GM12878 (cell line): Measurements from ENCODE around the gene LRRC56. TPM values are rescaled to one million over a fixed set of nuclear protein-coding genes. Genes with fewer than 3 reads are reported as not detected.

Experiments used
- POU2F2 ChIP-seq: IDR thresholded peaks from 3 replicates; pipeline ENCODE4 v1.6.1; 2011; ENCODE audit warnings: low read depth, mild to moderate bottlenecking, low read length, borderline replicate concordance
- ZNF687 ChIP-seq: fragments of 450-650 bp; IDR thresholded peaks from 2 replicates; pipeline ENCODE4 v1.6.1; 2017; ENCODE audit warnings: mild to moderate bottlenecking, moderate library complexity
- polyA plus RNA-seq, 11 experiments: library from polyadenylated mRNA; depleted of rRNA in 4 of 11; unstranded in 6 of 11; stranded (reverse) in 5 of 11; fragments of >200 nt; fragmentation: Nextera tagmentation in 4 of 11; fragmentation: Illumina TruSeq in 1 of 11; extraction: Ambion mirVana in 4 of 11; extraction: Trizol in 1 of 11; gene quantifications; 1 replicate in 1 of 11; 2 replicates in 10 of 11; pipeline versions ENCODE4 v1.2.1 to v1.2.3, GENCODE V29; 2011 to 2016; ENCODE audit warnings: inconsistent platforms in 2 of 11, missing spikeins in 2 of 11, low read depth in 1 of 11
- total RNA-seq, 4 experiments: library from RNA; depleted of rRNA in 3 of 4; stranded (reverse); fragments of >200 nt in 3 of 4; fragmentation: Illumina TruSeq in 1 of 4; extraction: Trizol in 1 of 4; gene quantifications; 2 replicates each; pipeline versions ENCODE4 v1.2.1 to v1.2.3, GENCODE V29; 2013 to 2021
- TF ChIP-seq, protein P1 (sequence below): fragments of 450-650 bp; conservative IDR thresholded peaks from 2 replicates; pipeline ENCODE4 v1.6.1; 2017; ENCODE audit warnings: mild to moderate bottlenecking, moderate library complexity
- TF ChIP-seq, protein P2 (sequence below): fragments of 450-650 bp; IDR thresholded peaks from 2 replicates; pipeline ENCODE4 v1.6.1; 2017; ENCODE audit warnings: borderline replicate concordance

LRRC56 gene
- total and polyA plus RNA-seq, 10 of the 15 experiments (the other 5 are each of a cell fraction or from before 2014, with no cell fraction given), result 0.02 to 1.9 (median 0.75) TPM; not detected in 1

GRCh38 chr11:535519-536454 lies 1.5 kb upstream of the LRRC56 start, which contains the start of gene HRAS (continued):
- TF ChIP-seq, protein P1, sequence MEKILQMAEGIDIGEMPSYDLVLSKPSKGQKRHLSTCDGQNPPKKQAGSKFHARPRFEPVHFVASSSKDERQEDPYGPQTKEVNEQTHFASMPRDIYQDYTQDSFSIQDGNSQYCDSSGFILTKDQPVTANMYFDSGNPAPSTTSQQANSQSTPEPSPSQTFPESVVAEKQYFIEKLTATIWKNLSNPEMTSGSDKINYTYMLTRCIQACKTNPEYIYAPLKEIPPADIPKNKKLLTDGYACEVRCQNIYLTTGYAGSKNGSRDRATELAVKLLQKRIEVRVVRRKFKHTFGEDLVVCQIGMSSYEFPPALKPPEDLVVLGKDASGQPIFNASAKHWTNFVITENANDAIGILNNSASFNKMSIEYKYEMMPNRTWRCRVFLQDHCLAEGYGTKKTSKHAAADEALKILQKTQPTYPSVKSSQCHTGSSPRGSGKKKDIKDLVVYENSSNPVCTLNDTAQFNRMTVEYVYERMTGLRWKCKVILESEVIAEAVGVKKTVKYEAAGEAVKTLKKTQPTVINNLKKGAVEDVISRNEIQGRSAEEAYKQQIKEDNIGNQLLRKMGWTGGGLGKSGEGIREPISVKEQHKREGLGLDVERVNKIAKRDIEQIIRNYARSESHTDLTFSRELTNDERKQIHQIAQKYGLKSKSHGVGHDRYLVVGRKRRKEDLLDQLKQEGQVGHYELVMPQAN, result peak; percentile 71
- TF ChIP-seq ZNF687 (0 out of 2 replicates have a peak, but pooled peaks have one; percentile 38), POU2F2 (peak; percentile 6; the same call in 1 of the 3 replicates)
- TF ChIP-seq, protein P2, sequence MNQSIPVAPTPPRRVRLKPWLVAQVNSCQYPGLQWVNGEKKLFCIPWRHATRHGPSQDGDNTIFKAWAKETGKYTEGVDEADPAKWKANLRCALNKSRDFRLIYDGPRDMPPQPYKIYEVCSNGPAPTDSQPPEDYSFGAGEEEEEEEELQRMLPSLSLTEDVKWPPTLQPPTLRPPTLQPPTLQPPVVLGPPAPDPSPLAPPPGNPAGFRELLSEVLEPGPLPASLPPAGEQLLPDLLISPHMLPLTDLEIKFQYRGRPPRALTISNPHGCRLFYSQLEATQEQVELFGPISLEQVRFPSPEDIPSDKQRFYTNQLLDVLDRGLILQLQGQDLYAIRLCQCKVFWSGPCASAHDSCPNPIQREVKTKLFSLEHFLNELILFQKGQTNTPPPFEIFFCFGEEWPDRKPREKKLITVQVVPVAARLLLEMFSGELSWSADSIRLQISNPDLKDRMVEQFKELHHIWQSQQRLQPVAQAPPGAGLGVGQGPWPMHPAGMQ, result no peak
